Mononuclear cell (primary cell): ENCODE data around the gene CRK. TPM values are rescaled to one million over a fixed set of nuclear protein-coding genes. Genes with fewer than 3 reads are reported as not detected.
"Not testable (repeated sequence)": the region's sequence is repeated elsewhere in the genome, so short reads cannot be mapped to it uniquely, and the experiment has no call there.

ENCODE experiments used
- H3K27me3 ChIP-seq: 2 replicates; pipeline ENCODE4 v1.6.0; 2011; ENCODE audit warnings: low read length, control low read depth; ENCODE audit not compliant: insufficient read depth
- H3K4me1 ChIP-seq: 2 replicates; pipeline ENCODE4 v1.5.1; 2011; ENCODE audit warnings: mild to moderate bottlenecking, low read length, control low read depth; ENCODE audit not compliant: insufficient read depth
- H3K4me3 ChIP-seq: 2 replicates; pipeline ENCODE4 v1.5.1; 2011; ENCODE audit warnings: mild to moderate bottlenecking, low read length, moderate library complexity
- H3K9me3 ChIP-seq: 2 replicates; pipeline ENCODE4 v1.5.1; 2011; ENCODE audit warnings: low read depth, mild to moderate bottlenecking, control low read depth, low read length
- total RNA-seq: library from RNA; depleted of rRNA; stranded (reverse); fragments of >200 nt; gene quantifications from one replicate; pipeline ENCODE4 v1.2.3, GENCODE V29; 2012

CRK gene
- total RNA-seq, 1 donor, result 20.0 TPM

- Histone ChIP-seq H3K9me3 (no peaks in the 10 kb centered on the region), H3K4me3 (no peak overlapping the region), H3K4me1 (no peaks in the 10 kb centered on the region), H3K27me3 (no peaks in the 10 kb centered on the region)
Observed at GRCh38 chr17:1434150-1434549, 21.9 kb downstream of the CRK start.

- Histone ChIP-seq H3K4me1 (no peaks in the 10 kb centered on the region), H3K9me3 (no peaks in the 10 kb centered on the region), H3K27me3 (no peaks in the 10 kb centered on the region), H3K4me3 (no peak overlapping the region)
Observed at GRCh38 chr17:1431631-1432104, 24.4 kb downstream of the CRK start.

- Histone ChIP-seq H3K9me3 (no peaks in the 10 kb centered on the region), H3K4me1 (no peaks in the 10 kb centered on the region), H3K4me3 (no peak overlapping the region), H3K27me3 (no peaks in the 10 kb centered on the region)
Observed at GRCh38 chr17:1423456-1424135, 32.4 kb downstream of the CRK start.

GRCh38 chr17:1422885-1423284, 33.1 kb downstream of the CRK start:
- H3K27me3 ChIP-seq, result no peaks in the 10 kb centered on the region
- H3K4me1 ChIP-seq, result no peaks in the 10 kb centered on the region
- H3K9me3 ChIP-seq, result no peaks in the 10 kb centered on the region
- H3K4me3 ChIP-seq, result no peak overlapping the region

GRCh38 chr17:1421470-1421869, 34.6 kb downstream of the CRK start:
- no peaks in the 10 kb centered on the region for H3K4me1 ChIP-seq
- H3K9me3 ChIP-seq, result no peaks in the 10 kb centered on the region
- H3K4me3 ChIP-seq, result no peak overlapping the region
- no peaks in the 10 kb centered on the region for H3K27me3 ChIP-seq

DNA sequence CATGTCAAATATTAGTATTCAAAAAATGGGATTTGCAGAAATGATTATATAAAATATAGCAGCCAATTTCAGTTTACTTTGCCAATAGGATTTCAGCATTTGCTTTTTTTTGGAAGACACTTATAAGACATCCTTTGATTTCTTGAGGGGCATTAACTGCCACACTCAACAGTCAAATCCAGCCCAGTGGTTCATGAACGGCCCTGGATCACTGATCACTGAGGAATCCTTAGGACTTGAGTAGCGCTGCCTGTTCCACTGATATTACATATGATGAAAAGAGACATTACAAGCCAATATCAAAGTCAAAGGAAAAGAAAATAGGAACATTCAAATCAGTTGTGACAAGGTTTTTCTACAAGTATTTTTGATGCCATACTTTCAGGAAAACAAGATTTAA, 35.1 kb downstream of the CRK start:
- H3K4me1 ChIP-seq, result no peaks in the 10 kb centered on the region

GRCh38 chr17:1420163-1420562, 35.9 kb downstream of the CRK start:
- Histone ChIP-seq H3K9me3 (no peaks in the 10 kb centered on the region), H3K4me1 (no peaks in the 10 kb centered on the region), H3K27me3 (no peaks in the 10 kb centered on the region), H3K4me3 (no peak overlapping the region)

More for the DNA sequence above, 35.1 kb downstream of the CRK start:
- no peaks in the 10 kb centered on the region for H3K9me3 ChIP-seq
- no peaks in the 10 kb centered on the region for H3K27me3 ChIP-seq
- no peak overlapping the region for H3K4me3 ChIP-seq

- not testable (repeated sequence) for H3K4me1 ChIP-seq, H3K4me3 ChIP-seq, H3K9me3 ChIP-seq, H3K27me3 ChIP-seq
Observed at GRCh38 chr17:1418476-1418875, 37.6 kb downstream of the CRK start.

DNA sequence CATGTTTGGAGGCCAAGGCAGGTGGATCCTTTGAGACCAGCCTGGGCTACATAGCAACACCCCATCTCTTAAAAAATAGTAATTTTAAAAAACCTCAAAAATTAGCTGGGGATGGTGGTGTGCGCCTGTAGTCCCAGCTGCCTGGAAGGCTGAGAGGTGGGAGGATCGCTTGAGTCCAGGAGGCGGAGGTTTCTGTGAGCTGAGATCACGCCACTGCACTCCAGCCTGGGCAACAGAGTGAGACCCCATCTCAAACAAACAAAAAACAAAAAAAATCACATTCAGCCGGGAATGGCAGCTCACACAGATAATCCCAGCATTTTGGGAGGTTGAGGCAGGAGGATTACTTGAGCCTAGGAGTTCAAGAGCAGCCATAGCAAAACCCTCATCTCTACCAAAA, 39.6 kb downstream of the CRK start:
- Histone ChIP-seq H3K27me3 (no peaks in the 10 kb centered on the region), H3K9me3 (no peaks in the 10 kb centered on the region), H3K4me3 (no peak overlapping the region), H3K4me1 (no peaks in the 10 kb centered on the region)

DNA sequence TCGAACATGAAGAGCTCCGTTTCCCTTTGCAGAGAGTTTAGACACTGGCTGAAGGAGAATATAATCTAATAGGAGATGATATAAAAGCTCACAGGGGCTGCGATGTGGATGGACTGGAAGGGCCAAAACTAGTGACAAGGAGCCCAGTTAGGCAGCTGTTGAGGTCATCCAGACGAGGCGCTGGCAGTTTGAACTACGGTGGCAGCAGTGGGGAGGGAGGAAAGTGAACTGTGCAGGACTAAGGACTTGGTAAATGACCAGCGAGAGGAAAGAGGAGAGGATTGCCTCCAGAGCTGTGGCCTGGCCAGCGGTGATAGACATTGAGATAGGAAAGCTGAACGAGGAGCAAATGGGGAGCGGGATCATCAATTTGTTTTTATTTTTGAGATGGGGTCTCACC, 41.4 kb downstream of the CRK start:
- H3K9me3 ChIP-seq, result no peaks in the 10 kb centered on the region
- no peaks in the 10 kb centered on the region for H3K4me1 ChIP-seq
- no peaks in the 10 kb centered on the region for H3K27me3 ChIP-seq
- H3K4me3 ChIP-seq, result no peak overlapping the region

DNA sequence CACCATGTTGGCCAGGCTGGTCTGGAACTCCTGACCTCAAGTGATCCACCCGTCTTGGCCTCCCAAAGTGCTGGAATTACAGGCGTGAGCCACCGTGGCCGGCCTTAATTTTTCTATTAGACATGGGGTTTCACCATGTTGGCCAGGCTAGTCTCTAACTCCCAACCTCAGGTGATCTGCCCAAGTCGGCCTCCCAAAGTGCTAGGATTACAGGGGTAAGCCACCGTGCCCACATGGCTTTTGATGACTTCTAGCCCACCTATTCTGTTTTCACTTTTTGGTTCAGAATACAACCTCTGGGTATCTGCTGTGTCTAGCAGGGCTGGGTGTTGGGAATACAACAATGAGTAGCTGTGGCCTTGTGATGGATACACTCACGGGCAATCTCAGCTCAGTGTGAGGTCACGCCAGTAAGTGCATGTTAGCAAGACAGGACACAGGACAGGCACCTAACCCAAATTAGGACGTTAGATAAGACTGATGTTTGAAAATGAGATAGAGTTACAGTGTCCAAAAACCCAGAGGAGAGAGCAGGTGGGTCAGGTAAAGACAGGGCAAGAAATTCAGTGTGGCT, 41.9 kb downstream of the CRK start:
- Histone ChIP-seq H3K9me3 (no peaks in the 10 kb centered on the region), H3K27me3 (no peaks in the 10 kb centered on the region), H3K4me1 (no peaks in the 10 kb centered on the region), H3K4me3 (no peak overlapping the region)

- H3K4me3 ChIP-seq, result no peak overlapping the region
- H3K4me1 ChIP-seq, result no peaks in the 10 kb centered on the region
- H3K9me3 ChIP-seq, result no peaks in the 10 kb centered on the region
- H3K27me3 ChIP-seq, result no peaks in the 10 kb centered on the region
Observed at GRCh38 chr17:1413281-1413791, 42.7 kb downstream of the CRK start.

- Histone ChIP-seq H3K4me1 (no peaks in the 10 kb centered on the region), H3K27me3 (no peaks in the 10 kb centered on the region), H3K4me3 (no peak overlapping the region), H3K9me3 (no peaks in the 10 kb centered on the region)
Observed at GRCh38 chr17:1412185-1413110, 43.6 kb downstream of the CRK start.

- H3K4me3 ChIP-seq, result no peak overlapping the region
- H3K27me3 ChIP-seq, result no peaks in the 10 kb centered on the region
- no peaks in the 10 kb centered on the region for H3K9me3 ChIP-seq
- peaks cover 38% of the 10 kb centered on the region for H3K4me1 ChIP-seq
Observed at GRCh38 chr17:1402262-1402586, 53.8 kb downstream of the CRK start.
